NT2/D1 (cell line): Measurements from ENCODE around the gene RNF180.

Experiments
- SUZ12 ChIP-seq: IDR thresholded peaks from 2 replicates; pipeline ENCODE4 v1.6.1; 2011; ENCODE audit not compliant: insufficient read length, insufficient read depth; ENCODE audit errors: extremely low read depth
- YY1 ChIP-seq: IDR thresholded peaks from 2 replicates; pipeline ENCODE4 v1.6.1; 2011; ENCODE audit not compliant: insufficient read length, insufficient read depth
- ZNF274 ChIP-seq: IDR thresholded peaks from 2 replicates; pipeline ENCODE4 v1.6.1; 2011; ENCODE audit warnings: mild to moderate bottlenecking, low read depth, low read length

- TF ChIP-seq SUZ12, result no peak
- no peak for TF ChIP-seq ZNF274
- TF ChIP-seq YY1, result no peak
Measured at GRCh38 chr5:64161420-64161819, 4.2 kb upstream of the RNF180 start.
